DND-41 (cell line): ENCODE measurements around the gene TMEM184B.

Experiments
- EZH2 ChIP-seq: IDR thresholded peaks from 3 replicates; pipeline ENCODE4 v1.6.1; 2012; ENCODE audit warnings: borderline replicate concordance, low read depth, mild to moderate bottlenecking, moderate library complexity, low read length, inconsistent platforms; ENCODE audit not compliant: severe bottlenecking
- TF ChIP-seq, protein P1 (sequence below): IDR thresholded peaks from 2 replicates; pipeline ENCODE4 v1.5.1; 2012; ENCODE audit warnings: borderline replicate concordance, low read length, moderate library complexity, mild to moderate bottlenecking; ENCODE audit not compliant: poor library complexity, severe bottlenecking; ENCODE audit errors: extremely low read depth

DNA sequence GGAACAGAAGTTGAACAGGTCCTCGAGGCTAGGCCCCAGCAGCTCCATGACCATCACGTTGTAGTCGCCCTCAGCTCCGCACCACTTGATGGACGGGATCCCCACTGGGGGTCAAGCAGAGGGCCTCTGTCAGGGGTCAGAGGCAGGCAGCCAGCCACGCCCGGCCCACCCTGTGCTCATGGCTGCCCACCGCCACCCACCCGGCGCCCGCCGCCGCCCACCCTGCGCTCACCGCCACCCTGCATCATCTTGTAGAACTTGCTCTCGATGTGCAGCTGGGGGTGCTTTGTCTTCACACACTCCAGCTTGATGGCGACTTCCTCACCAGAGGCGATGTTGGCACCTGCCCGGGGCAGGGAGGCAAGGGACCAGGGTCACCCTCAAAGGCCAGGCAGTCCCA, 30.1 kb upstream of the TMEM184B start:
- TF ChIP-seq, protein P1, sequence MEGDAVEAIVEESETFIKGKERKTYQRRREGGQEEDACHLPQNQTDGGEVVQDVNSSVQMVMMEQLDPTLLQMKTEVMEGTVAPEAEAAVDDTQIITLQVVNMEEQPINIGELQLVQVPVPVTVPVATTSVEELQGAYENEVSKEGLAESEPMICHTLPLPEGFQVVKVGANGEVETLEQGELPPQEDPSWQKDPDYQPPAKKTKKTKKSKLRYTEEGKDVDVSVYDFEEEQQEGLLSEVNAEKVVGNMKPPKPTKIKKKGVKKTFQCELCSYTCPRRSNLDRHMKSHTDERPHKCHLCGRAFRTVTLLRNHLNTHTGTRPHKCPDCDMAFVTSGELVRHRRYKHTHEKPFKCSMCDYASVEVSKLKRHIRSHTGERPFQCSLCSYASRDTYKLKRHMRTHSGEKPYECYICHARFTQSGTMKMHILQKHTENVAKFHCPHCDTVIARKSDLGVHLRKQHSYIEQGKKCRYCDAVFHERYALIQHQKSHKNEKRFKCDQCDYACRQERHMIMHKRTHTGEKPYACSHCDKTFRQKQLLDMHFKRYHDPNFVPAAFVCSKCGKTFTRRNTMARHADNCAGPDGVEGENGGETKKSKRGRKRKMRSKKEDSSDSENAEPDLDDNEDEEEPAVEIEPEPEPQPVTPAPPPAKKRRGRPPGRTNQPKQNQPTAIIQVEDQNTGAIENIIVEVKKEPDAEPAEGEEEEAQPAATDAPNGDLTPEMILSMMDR, result no peak
- no peak for TF ChIP-seq EZH2
